Stimulated activated naive CD8-positive, alpha-beta T cell treated with anti-CD3 and anti-CD28 coated beads, Interleukin-15, amount 100 ng/mL, for 72 hours (primary cell): ENCODE data around the gene TEAD1.

Source experiments
- ATAC-seq: fragments of 150-1000 bp; cut with Tn5 transposase; 2 replicates; pipeline ENCODE4 v1.10.0; 2021; ENCODE audit warnings: mild to moderate bottlenecking, moderate library complexity
- DNase-seq, 2 donors: peaks; one replicate each; pipeline ENCODE4 v3.0.0; 2021 to 2022
- H3K27ac Mint-ChIP-seq, 2 donors: one replicate each; pipeline ENCODE4 v1.8.0; 2022; ENCODE audit warnings: mild to moderate bottlenecking in 2 of 2, mixed read lengths in 2 of 2, moderate library complexity in 2 of 2
- H3K27me3 Mint-ChIP-seq: one replicate; pipeline ENCODE4 v1.8.0; 2022; ENCODE audit warnings: mixed read lengths
- H3K4me1 Mint-ChIP-seq: one replicate; pipeline ENCODE4 v1.8.0; 2022; ENCODE audit warnings: mild to moderate bottlenecking, mixed read lengths
- H3K4me3 Mint-ChIP-seq, 2 donors: one replicate each; pipeline ENCODE4 v1.8.0; 2022; ENCODE audit warnings: mild to moderate bottlenecking in 2 of 2, mixed read lengths in 2 of 2, moderate library complexity in 1 of 2
- H3K9me3 Mint-ChIP-seq, 2 donors: one replicate each; pipeline ENCODE4 v1.8.0; 2022; ENCODE audit warnings: mixed read lengths in 2 of 2

TEAD1 gene

GRCh38 chr11:12941671-12942070, 267.4 kb downstream of the TEAD1 start:
- peaks cover 32% of the 10 kb centered on the region for H3K27me3 Mint-ChIP-seq
- H3K9me3 Mint-ChIP-seq: no peaks in the 10 kb centered on the region
- H3K4me3 Mint-ChIP-seq: no peak overlapping the region
- no peaks in the 10 kb centered on the region for H3K4me1 Mint-ChIP-seq
- DNase-seq (no peak), ATAC-seq (no peak)
- no peak overlapping the region for H3K27ac Mint-ChIP-seq

DNA sequence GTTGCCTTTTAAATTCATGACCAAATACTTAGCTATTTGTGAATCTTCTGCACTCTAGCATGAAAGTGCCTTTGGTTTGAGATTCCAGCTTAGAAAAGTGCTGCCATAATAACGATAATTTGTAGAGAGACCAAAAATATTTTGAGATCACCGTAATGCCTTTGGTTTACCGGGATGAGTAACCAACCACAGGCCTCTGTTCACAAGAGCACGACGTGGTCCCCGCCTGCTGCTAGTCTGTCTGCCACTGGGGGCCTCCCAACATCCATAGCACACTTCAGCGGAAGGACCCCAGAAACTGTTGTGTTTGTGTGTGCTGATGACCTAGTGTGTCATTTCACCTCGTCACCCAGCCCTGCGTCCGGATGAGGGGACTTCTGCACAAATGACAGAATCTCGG, 267.9 kb downstream of the TEAD1 start:
- no peak for DNase-seq
- no peaks in the 10 kb centered on the region for H3K9me3 Mint-ChIP-seq
- H3K4me1 Mint-ChIP-seq: no peaks in the 10 kb centered on the region
- peaks cover 32% of the 10 kb centered on the region for H3K27me3 Mint-ChIP-seq
- no peak overlapping the region for H3K4me3 Mint-ChIP-seq
- H3K27ac Mint-ChIP-seq: no peak overlapping the region
- no peak for ATAC-seq

DNA sequence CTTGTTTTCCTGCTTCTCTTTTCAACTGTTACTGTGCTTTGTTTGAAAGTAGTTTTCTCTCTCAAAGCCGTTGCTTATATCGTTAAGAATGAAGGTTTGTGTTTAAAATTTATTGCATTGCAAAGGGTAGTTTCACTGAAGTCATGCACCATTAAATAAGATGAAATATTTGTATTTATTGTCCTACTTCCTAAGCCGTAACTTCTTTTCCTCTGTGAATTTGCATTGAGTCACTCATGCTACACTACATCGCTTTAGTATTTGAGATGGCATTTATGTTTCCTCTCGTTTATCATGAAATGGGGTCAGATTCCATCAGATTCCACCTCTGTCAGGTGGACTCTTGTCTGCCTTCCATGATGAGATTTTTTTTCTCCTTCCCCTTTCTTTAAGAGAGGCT, 269.1 kb downstream of the TEAD1 start:
- no peak for DNase-seq
- H3K27me3 Mint-ChIP-seq: peaks cover 43% of the 10 kb centered on the region

DNA sequence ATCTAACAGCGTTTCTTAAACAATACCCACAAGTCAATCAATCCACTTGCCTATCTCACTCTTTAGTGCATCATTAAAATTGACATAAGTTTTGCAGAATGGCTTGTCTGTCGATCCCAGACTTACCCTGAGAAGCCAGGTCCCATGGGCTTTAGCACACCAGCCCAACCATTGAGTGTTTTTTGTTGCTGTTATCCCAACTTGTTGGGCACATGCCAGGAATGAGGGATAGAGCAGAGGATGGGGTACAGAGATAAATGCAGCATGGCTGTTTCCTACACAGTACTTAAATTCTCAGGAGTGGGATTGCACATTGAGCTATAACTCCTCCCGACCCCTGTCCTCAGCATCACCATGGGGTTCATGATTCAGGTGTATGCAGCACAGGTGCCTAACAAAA, 270.7 kb downstream of the TEAD1 start:
- Mint-ChIP-seq H3K27ac (no peak overlapping the region), H3K4me3 (no peak overlapping the region), H3K9me3 (peaks cover 0 to 8% of the 10 kb centered on the region in 2 donors), H3K4me1 (no peaks in the 10 kb centered on the region), H3K27me3 (peaks cover 33% of the 10 kb centered on the region)
- DNase-seq: no peak
- ATAC-seq: no peak

More for the DNA sequence above, 269.1 kb downstream of the TEAD1 start:
- Mint-ChIP-seq H3K4me3 (no peak overlapping the region), H3K27ac (no peak overlapping the region), H3K4me1 (no peaks in the 10 kb centered on the region), H3K9me3 (peaks cover 0 to 8% of the 10 kb centered on the region in 2 donors)
- ATAC-seq: no peak

GRCh38 chr11:12949453-12949852, 275.2 kb downstream of the TEAD1 start:
- Mint-ChIP-seq H3K4me1 (no peaks in the 10 kb centered on the region), H3K27me3 (peaks cover 38% of the 10 kb centered on the region), H3K27ac (no peak overlapping the region), H3K4me3 (no peak overlapping the region), H3K9me3 (peaks cover 21 to 32% of the 10 kb centered on the region in 2 donors)
- DNase-seq: no peak
- no peak for ATAC-seq

GRCh38 chr11:12950670-12951069, 276.4 kb downstream of the TEAD1 start:
- Mint-ChIP-seq H3K4me1 (no peaks in the 10 kb centered on the region), H3K27ac (no peak overlapping the region), H3K27me3 (peaks cover 38% of the 10 kb centered on the region), H3K4me3 (no peak overlapping the region), H3K9me3 (peaks cover 21 to 32% of the 10 kb centered on the region in 2 donors)
- DNase-seq (no peak), ATAC-seq (no peak)

DNA sequence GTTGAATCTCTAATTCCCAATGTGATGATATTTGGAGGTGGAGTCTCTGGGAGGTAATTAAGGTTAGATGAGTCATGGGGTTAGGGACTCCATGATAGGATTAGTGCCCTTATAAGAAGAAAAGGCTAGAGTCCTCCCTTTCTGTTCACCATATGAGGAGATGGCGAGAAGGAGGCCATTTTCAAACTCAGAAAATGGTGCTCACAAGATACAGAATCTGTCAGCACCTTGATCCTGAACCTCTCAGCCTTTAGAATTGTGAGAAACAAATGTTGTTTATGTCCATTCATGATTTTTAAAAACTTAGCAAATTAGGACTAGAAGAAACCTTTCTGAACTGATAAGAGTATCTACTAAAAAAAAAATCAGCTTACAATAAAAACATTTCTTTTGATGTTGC, 277.2 kb downstream of the TEAD1 start:
- no peak for DNase-seq
- H3K4me3 Mint-ChIP-seq: no peak overlapping the region
- H3K4me1 Mint-ChIP-seq: no peaks in the 10 kb centered on the region
- H3K9me3 Mint-ChIP-seq: peaks cover 21 to 32% of the 10 kb centered on the region in 2 donors
- H3K27me3 Mint-ChIP-seq: peaks cover 38% of the 10 kb centered on the region
- no peak for ATAC-seq
- no peak overlapping the region for H3K27ac Mint-ChIP-seq

DNA sequence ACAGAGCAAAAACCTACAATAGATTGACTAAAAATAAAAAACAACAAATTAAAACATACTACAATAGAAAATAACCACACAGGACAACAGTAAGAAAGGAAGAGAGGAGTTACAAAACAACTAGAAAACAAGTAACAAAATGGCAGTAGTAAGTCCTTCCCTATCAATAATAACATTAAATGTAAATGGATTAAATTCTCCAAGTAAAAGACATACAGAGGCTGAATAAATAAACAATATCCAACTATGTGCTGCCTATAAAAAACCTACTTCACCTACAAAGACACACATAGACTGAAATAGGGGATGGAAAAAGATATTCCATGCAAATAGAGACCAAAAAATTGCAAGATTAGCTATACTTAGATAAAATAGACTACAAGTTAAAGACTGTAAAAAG, 277.9 kb downstream of the TEAD1 start:
- peaks cover 38% of the 10 kb centered on the region for H3K27me3 Mint-ChIP-seq

DNA sequence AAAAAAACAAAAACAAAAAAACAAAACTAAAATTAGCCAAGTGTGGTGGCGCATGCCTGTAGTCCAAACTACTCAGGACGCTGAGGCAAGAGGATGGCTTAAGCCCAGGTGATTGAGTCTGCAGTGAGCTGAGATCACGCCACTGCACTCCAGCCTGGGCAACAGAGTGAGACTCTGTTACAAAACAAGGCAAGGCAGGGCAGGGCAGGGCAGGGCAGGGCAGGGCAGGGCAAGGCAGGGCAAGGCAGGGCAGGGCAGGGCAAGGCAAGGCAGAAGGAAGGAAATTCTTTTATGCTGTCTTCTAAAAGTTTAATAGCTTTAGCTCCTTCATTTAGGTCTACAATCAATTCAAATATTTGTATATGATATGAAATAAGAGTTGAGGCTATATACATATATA, 284.8 kb downstream of the TEAD1 start:
- DNase-seq: no peak

More for the DNA sequence above, 277.9 kb downstream of the TEAD1 start:
- H3K27ac Mint-ChIP-seq: no peak overlapping the region
- no peaks in the 10 kb centered on the region for H3K4me1 Mint-ChIP-seq
- H3K4me3 Mint-ChIP-seq: no peak overlapping the region
- ATAC-seq (no peak), DNase-seq (no peak)
- peaks cover 21 to 32% of the 10 kb centered on the region in 2 donors for H3K9me3 Mint-ChIP-seq

GRCh38 chr11:12961615-12962014, 287.4 kb downstream of the TEAD1 start:
- no peaks in the 10 kb centered on the region for H3K9me3 Mint-ChIP-seq
- ATAC-seq: no peak
- H3K4me3 Mint-ChIP-seq: no peak overlapping the region
- H3K4me1 Mint-ChIP-seq: no peaks in the 10 kb centered on the region
- peak overlapping the region in 1 of 2 donors; percentile 45 for H3K27ac Mint-ChIP-seq
- no peak for DNase-seq
- peaks cover 42% of the 10 kb centered on the region for H3K27me3 Mint-ChIP-seq

More for the DNA sequence above, 284.8 kb downstream of the TEAD1 start:
- H3K4me3 Mint-ChIP-seq: no peak overlapping the region
- H3K27me3 Mint-ChIP-seq: peaks cover 28% of the 10 kb centered on the region
- no peaks in the 10 kb centered on the region for H3K4me1 Mint-ChIP-seq
- no peak for ATAC-seq
- peak overlapping the region in 1 of 2 donors; percentile 41 for H3K27ac Mint-ChIP-seq
- H3K9me3 Mint-ChIP-seq: no peaks in the 10 kb centered on the region

DNA sequence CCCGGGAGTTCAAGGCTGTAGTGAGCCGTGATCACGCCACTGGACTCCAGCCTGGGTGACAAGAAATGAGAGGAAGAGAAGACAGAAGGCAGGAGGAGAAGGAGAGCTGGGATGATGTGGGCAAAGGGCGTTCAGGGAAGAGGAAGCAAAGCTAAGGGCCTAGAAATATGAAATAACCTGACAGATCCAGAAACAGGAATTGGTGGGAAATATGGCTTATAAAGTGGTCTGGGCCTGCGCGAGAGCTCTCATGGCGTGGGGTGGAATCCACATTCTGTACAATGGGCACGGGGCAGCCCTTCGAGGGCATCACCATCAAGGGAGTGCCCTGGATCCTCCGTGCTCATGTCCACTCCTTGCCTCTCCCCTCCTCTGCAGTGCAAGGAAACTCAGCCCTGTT, 288.1 kb downstream of the TEAD1 start:
- DNase-seq (no peak), ATAC-seq (no peak)
- no peak overlapping the region for H3K4me3 Mint-ChIP-seq
- H3K4me1 Mint-ChIP-seq: no peaks in the 10 kb centered on the region
- no peaks in the 10 kb centered on the region for H3K9me3 Mint-ChIP-seq
- H3K27ac Mint-ChIP-seq: peak overlapping the region in 1 of 2 donors; percentile 22
- peaks cover 49% of the 10 kb centered on the region for H3K27me3 Mint-ChIP-seq

- H3K9me3 Mint-ChIP-seq: no peaks in the 10 kb centered on the region
- H3K4me3 Mint-ChIP-seq: no peak overlapping the region
- H3K27ac Mint-ChIP-seq: no peak overlapping the region
- H3K27me3 Mint-ChIP-seq: peaks cover 53% of the 10 kb centered on the region
- DNase-seq (no peak), ATAC-seq (no peak)
- H3K4me1 Mint-ChIP-seq: no peaks in the 10 kb centered on the region
Observed at GRCh38 chr11:12963051-12963450, 288.8 kb downstream of the TEAD1 start.

GRCh38 chr11:12963792-12964536, 289.7 kb downstream of the TEAD1 start:
- peak; percentile 90 for ATAC-seq
- no peak overlapping the region for H3K27ac Mint-ChIP-seq
- peaks cover 53% of the 10 kb centered on the region for H3K27me3 Mint-ChIP-seq
- H3K9me3 Mint-ChIP-seq: no peaks in the 10 kb centered on the region
- no peak overlapping the region for H3K4me3 Mint-ChIP-seq
- no peaks in the 10 kb centered on the region for H3K4me1 Mint-ChIP-seq
- DNase-seq: peak; percentile 52 to 53

DNA sequence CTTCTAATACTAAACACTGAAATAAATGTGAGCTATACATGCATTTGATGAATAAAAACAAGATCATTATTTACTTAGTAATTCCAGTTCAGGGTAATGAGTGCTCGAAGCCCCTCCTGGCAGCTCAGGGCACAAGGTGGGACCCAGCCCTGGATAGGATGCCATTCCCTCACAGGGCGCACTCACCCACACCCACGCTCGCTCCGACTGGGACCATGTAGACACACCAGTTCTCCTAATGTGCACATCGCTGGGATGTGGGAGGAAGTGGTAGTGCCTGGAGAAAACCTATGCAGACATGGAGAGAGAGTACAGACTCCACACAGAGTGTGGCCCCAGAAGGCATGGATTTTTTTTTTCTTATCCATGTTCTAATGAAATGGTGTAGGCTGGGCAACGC, 290.4 kb downstream of the TEAD1 start:
- Mint-ChIP-seq H3K27me3 (peaks cover 53% of the 10 kb centered on the region), H3K27ac (no peak overlapping the region), H3K9me3 (no peaks in the 10 kb centered on the region), H3K4me1 (no peaks in the 10 kb centered on the region), H3K4me3 (no peak overlapping the region)
- no peak for DNase-seq
- no peak for ATAC-seq

DNA sequence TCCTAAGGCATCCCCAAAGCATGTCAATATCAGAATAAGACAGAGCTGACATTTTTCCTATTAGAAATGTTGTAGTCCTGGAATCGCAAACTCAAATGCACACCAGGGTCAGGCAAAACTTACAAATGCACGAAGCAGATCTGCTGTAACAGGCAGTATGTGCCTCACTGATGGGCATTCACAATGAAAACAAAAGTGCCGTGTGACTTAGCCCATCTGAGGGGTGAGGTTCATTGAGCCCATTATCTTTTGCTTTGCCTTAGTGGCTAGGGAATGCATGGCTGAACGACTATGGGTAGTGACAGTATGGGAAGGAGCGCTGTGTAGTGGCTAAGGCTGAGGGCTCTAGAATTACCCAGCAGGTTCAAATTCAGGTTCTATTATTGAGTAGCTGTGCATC, 291.8 kb downstream of the TEAD1 start:
- Mint-ChIP-seq H3K4me3 (no peak overlapping the region), H3K4me1 (no peaks in the 10 kb centered on the region), H3K27me3 (peaks cover 59% of the 10 kb centered on the region), H3K27ac (no peak overlapping the region), H3K9me3 (no peaks in the 10 kb centered on the region)
- DNase-seq: no peak
- no peak for ATAC-seq

DNA sequence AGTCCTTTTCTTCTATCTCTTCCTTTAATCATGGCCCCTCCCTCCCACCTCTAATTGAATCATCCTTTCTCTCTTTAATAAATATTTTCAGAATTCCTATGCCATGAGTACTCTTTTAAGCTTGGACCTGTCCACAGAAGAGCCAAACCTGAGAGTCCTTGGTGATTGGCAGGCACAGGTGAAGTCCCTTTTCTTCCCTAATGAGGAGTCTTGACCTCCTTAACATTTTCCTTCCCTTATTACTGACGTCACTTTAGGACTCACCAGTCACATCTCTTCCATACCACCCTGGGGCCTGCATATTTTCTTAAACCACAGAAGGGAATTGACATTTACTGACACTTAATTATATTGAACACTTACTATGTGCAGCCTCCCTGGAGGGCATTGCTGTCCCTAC, 293.9 kb downstream of the TEAD1 start:
- H3K4me3 Mint-ChIP-seq: no peak overlapping the region
- DNase-seq (no peak), ATAC-seq (no peak)
- H3K4me1 Mint-ChIP-seq: no peaks in the 10 kb centered on the region
- peaks cover 45% of the 10 kb centered on the region for H3K27me3 Mint-ChIP-seq
- no peaks in the 10 kb centered on the region for H3K9me3 Mint-ChIP-seq
- H3K27ac Mint-ChIP-seq: no peak overlapping the region

DNA sequence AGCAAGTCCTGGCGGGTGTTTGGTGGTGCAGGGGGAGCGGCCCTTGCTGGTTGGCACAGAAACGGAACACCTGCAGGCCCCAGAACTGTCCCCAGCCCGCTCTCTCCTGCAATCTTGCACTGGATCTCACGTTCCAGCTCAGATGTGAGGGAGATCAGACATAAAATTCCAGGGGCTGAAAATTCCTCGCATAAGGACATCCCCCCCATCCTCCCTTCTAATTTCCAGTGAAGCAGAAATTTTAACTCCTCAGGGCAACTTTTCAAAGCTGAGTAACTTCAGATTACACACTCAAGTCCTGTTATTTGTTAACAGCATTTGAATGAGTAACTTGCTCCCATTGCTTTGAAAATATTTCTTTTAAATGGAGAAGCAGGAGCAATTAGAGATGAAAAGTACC, 294.6 kb downstream of the TEAD1 start:
- H3K9me3 Mint-ChIP-seq: no peaks in the 10 kb centered on the region
- no peaks in the 10 kb centered on the region for H3K4me1 Mint-ChIP-seq
- H3K27me3 Mint-ChIP-seq: peaks cover 39% of the 10 kb centered on the region
- DNase-seq: no peak
- H3K4me3 Mint-ChIP-seq: no peak overlapping the region
- no peak for ATAC-seq
- H3K27ac Mint-ChIP-seq: no peak overlapping the region
